Germinal center (tissue), 1 donor: ENCODE measurements around the gene DOCK1.

Experiments used
- DNase-seq: peaks from one replicate; pipeline ENCODE4 v3.0.0; 2012; ENCODE audit warnings: mixed read lengths, low spot score

The DOCK1 gene

GRCh38 chr10:127428385-127428980 lies 523.3 kb downstream of the DOCK1 start:
- no peak for DNase-seq

- DNase-seq, result no peak
Measured at GRCh38 chr10:127429601-127430312, 524.5 kb downstream of the DOCK1 start.

GRCh38 chr10:127431525-127431924 lies 526.3 kb downstream of the DOCK1 start:
- no peak for DNase-seq

- DNase-seq, result no peak
Measured at GRCh38 chr10:127434006-127434405, 528.8 kb downstream of the DOCK1 start.

- DNase-seq, result no peak
Measured at GRCh38 chr10:127435246-127435645, 530.0 kb downstream of the DOCK1 start.

- DNase-seq, result no peak
Measured at GRCh38 chr10:127440371-127440770, 535.1 kb downstream of the DOCK1 start.

GRCh38 chr10:127441350-127442219 lies 536.4 kb downstream of the DOCK1 start:
- DNase-seq, result no peak

GRCh38 chr10:127442220-127442525 lies 536.9 kb downstream of the DOCK1 start:
- no peak for DNase-seq

- DNase-seq, result no peak
Measured at GRCh38 chr10:127444155-127444554, 538.9 kb downstream of the DOCK1 start.

GRCh38 chr10:127447197-127447596 lies 542.0 kb downstream of the DOCK1 start:
- DNase-seq, result no peak

- DNase-seq, result no peak
Measured at GRCh38 chr10:127449490-127449889, 544.3 kb downstream of the DOCK1 start.

GRCh38 chr10:127450644-127451043 lies 545.4 kb downstream of the DOCK1 start:
- no peak for DNase-seq

- no peak for DNase-seq
Measured at GRCh38 chr10:127451628-127452027, 546.4 kb downstream of the DOCK1 start.

GRCh38 chr10:127452568-127452967 lies 547.3 kb downstream of the DOCK1 start:
- no peak for DNase-seq

GRCh38 chr10:127453706-127454105 lies 548.5 kb downstream of the DOCK1 start:
- no peak for DNase-seq

GRCh38 chr10:127456122-127456521 lies 550.9 kb downstream of the DOCK1 start:
- DNase-seq, result no peak

- no peak for DNase-seq
Measured at GRCh38 chr10:127458016-127458810, 553.0 kb downstream of the DOCK1 start.

- DNase-seq, result no peak
Measured at GRCh38 chr10:127458829-127459228, 553.6 kb downstream of the DOCK1 start.

- DNase-seq, result no peak
Measured at GRCh38 chr10:127459918-127460317, 554.7 kb downstream of the DOCK1 start.

GRCh38 chr10:127462643-127463295 lies 557.5 kb downstream of the DOCK1 start:
- DNase-seq, result no peak

GRCh38 chr10:127463548-127463947 lies 558.3 kb downstream of the DOCK1 start:
- DNase-seq, result no peak

- DNase-seq, result no peak
Measured at GRCh38 chr10:127464561-127464960, 559.3 kb downstream of the DOCK1 start.
